Coronary artery (tissue), 2 donors: Measurements from ENCODE around the gene JUNB.

Experiments
- DNase-seq: peaks from one replicate; pipeline ENCODE4 v3.0.0-alpha.2; 2017; ENCODE audit warnings: low spot score
- H3K27ac ChIP-seq, 2 donors: fragments of 200-600 bp; sonication (generic); one replicate each; pipeline ENCODE4 v1.5.1; 2016 to 2019
- H3K4me3 ChIP-seq: fragments of 200-600 bp; sonication (generic); 2 replicates; pipeline ENCODE4 v1.5.1; 2016; ENCODE audit warnings: mild to moderate bottlenecking, moderate library complexity
- CTCF ChIP-seq: fragments of 200-600 bp; sonication (generic); IDR thresholded peaks from one replicate; pipeline ENCODE4 v1.5.1; 2019; ENCODE audit warnings: antibody characterized with exemption

JUNB gene

GRCh38 chr19:12782174-12782423 lies 9.2 kb upstream of the JUNB start:
- no peak for TF ChIP-seq CTCF
- no peak for DNase-seq
- H3K27ac ChIP-seq = peak overlapping the region; percentile 97 to 99
- H3K4me3 ChIP-seq = peak overlapping the region; percentile 75

GRCh38 chr19:12782424-12783290 lies 8.6 kb upstream of the JUNB start:
- peak overlapping the region; percentile 75 for H3K4me3 ChIP-seq
- no peak for TF ChIP-seq CTCF
- peak overlapping the region; percentile 97 to 99 for H3K27ac ChIP-seq
- peak; percentile 94 for DNase-seq

GRCh38 chr19:12783291-12783848 lies 7.9 kb upstream of the JUNB start:
- peak overlapping the region; percentile 75 for H3K4me3 ChIP-seq
- DNase-seq = no peak
- no peak for TF ChIP-seq CTCF
- peak overlapping the region; percentile 97 to 99 for H3K27ac ChIP-seq

- H3K27ac ChIP-seq = peak overlapping the region; percentile 97 to 99
- DNase-seq = peak; percentile 88
- no peak for TF ChIP-seq CTCF
- H3K4me3 ChIP-seq = peak overlapping the region; percentile 75
Measured at GRCh38 chr19:12783849-12784393, 7.4 kb upstream of the JUNB start.

GRCh38 chr19:12784394-12784870 lies 6.9 kb upstream of the JUNB start:
- TF ChIP-seq CTCF = no peak
- no peak for DNase-seq
- Histone ChIP-seq H3K4me3 (peak overlapping the region; percentile 3), H3K27ac (peak overlapping the region; percentile 97 to 99)

- no peak for DNase-seq
Measured at GRCh38 chr19:12784871-12785430, 6.3 kb upstream of the JUNB start.

More at GRCh38 chr19:12784871-12785430, 6.3 kb upstream of the JUNB start:
- H3K27ac ChIP-seq = peak overlapping the region; percentile 97 to 99
- TF ChIP-seq CTCF = no peak
- H3K4me3 ChIP-seq = peak overlapping the region; percentile 23
